HCEC 1CT (cell line): Measurements from ENCODE around the gene RAMACL.
"Not testable (repeated sequence)": the region's sequence is repeated elsewhere in the genome, so short reads cannot be mapped to it uniquely, and the experiment has no call there.

ENCODE experiments used
- DNase-seq: peaks from one replicate; pipeline ENCODE4 v3.0.0-alpha.2; 2017

Gene RAMACL

DNA sequence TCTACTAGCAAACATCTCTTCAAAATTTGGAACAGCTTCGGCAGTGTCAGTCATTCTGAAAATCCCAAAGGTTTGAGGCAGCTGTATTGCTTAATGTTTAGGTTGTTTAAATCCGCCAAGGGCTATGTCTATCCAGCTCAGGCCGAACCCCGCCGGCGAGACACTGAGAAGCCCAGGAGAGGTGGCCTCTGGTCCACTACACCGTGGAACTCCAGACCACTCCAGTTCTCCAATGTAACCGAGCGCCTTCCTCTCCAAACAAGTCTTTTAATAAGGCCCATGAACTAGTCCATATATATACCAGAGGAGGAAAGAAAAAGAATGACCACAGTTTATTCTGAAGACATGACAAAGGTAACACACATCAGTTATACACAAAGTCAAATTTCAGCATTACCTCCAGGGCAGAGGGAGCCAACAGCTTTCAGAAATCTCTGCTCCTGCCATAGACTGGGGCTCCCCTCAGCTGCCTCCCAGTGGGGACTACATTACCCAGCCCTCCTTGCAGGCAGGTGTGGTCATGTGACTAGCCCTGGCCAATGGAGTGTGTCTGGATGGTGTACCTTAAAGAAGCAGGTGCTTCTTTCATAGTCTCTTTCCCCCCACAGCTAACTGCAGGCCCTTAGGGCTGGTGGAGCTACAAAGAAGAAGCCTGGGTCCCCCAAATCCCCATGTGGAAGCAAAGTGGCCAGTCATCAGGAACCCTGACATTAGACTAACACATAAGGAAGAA lies at the start of gene RAMACL:
Gene RAMACL, minus strand, starts transcription at position 255 of the 733 bp plus-strand sequence. Its CDS starts 201 bp downstream, at position 54.
- no peak for DNase-seq

DNA sequence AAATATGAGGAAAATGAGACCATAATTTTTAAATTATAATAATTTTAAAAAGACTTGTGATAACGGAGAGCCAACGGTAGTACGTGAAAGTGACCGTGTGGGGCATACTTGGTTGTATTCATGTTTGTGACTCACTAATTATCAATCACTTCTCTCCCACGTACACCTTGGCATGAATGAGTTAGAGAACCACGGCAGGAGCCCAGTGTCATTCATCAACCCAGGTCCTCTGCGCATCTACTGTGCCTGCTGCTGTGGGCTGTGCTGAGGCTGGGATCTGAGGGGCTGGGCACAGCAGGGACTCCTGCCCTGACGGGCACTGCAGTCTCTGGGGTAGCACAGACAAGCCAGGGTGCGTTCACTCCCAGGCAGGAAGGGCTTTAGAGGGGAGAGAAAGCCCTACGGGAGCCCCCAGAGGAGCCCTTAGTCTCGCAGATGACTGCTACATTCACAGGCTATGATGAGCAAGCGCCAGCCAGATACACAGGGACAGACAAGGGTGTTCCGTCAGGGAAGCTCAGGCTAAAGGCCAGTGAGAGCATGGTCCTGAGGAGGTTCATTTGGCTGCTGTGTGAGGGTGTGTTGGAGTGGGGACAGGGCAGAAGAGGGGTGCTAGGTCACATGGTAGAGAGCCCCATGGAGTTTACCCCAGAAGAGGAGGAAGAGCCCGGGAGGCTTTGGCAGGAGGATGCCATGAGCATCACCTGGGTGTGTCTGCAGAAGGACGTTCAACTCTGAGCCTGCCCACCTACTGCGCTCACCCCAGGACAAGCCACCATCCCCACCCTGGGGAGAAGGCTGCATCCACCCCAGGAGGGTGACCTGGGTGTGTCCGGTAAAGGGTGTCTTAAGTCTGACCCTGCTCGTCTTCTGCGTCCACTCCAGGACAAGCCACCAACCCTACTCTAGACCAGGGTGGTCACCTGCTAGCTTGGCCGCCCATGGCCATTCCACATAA lies 48.8 kb upstream of the RAMACL start:
- DNase-seq: no peak

DNA sequence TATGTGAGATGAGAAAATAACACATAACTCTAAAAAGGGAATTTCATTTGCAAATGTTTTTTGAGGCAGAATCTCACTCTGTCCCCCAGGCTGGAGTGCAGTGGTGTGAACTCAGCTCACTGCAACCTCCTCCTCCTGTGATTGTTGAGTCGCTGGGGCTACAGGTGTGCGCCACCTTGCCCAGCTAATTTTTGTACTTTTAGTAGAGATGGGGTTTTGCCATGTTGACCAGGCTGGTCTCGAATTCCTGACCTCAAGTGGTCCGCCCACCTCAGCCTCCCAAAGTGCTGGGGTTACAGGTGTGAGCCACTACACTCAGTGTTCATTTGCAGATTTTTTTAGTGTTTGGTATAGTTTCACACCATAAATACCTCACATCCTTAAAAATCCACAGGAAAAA lies 48.1 kb upstream of the RAMACL start:
- not testable (repeated sequence) for DNase-seq

DNA sequence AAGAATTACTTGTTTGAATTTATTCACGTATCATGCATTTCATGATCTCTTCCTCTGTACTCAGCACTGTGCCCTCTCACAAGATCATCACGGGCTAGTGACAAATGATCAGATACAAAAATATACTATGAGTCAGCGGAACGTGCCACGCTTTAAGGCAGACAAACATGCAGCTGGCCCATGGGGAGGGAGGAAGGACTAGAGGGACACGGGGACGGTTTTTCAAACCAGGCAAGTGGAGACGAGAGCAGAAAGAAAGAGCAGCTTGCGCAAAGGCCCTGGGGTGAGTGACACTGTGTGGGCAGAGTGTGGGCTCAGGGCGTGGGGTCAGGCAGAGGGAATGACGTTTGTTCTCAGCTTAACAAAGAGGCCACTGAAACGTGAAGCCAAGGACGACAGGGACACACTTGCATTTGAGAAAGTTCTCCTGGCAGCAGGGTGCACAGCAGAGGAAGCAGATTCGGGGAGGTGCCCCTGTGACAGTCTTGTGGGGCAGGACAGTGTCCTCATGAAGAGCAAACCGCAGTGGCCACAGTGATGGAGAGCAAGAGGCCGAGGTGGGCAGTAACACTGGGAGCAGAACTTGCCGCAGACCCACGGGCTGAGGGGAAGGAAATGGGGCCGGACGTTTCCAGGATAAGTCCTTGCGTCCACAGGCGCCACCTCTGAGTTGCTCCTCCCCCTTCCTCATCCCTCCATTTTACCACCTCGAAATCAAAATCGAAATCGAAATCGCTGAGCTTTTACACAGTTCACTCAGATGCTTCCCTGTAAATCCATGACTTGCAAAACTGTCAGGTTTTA lies 47.5 kb upstream of the RAMACL start:
- peak; percentile 57 for DNase-seq

DNA sequence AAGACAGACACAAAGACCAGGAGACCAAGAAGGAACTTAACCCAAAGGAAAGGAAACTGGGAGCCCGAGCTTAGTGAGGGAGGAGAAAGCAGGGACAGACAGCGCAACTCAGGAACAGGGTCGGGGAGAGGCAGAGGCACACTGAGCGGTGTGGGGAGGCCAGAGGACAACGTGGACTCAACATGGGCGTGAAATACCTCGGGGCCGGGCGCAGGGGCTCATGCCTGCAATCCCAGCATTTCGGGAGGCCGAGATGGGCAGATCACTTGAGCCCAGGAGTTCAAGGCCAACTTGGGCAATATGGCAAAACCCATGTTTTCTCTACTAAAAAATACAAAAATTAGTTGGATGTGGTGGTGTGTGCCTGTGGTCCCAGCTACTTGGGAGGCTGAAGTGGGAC lies 46.3 kb upstream of the RAMACL start:
- no peak for DNase-seq

DNA sequence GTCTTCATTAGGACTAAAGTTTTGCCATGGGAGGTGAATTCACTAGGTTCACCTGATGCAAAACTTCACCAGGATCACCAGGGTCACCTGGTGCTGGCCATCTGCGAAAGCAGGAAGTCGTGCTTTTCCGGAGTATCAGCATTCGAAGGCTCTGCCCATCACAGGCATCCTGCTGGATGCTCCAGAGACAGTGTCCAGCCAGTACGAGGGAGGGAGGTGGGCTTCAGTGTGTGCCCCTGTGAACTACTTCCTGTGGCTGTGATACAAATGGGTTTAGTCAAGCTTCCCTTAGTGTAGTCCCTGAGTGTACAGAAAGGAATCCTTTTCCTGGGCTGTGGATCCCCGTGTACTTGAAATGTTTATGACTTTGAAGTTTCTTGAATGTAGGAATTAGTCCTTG lies 44.0 kb upstream of the RAMACL start:
- DNase-seq: no peak

DNA sequence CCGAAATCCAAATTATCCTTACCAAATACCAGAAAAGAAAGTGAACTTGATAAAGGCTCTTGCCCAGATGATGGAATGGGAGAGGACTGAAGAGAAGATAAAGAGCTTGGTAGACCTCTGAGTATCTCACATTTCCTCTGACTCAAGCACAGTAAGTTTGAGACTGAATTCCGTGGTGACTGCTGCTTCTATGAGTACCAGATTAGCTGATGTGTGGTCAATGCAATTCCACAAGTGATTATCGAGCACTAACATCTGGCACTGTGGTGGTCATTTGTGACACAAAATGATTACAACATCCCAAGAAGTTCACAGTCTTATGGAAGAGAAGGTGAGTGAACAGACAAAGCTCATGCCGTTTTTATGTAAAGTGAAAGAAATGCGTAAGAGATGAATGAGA lies 43.1 kb upstream of the RAMACL start:
- DNase-seq: peak; percentile 73

DNA sequence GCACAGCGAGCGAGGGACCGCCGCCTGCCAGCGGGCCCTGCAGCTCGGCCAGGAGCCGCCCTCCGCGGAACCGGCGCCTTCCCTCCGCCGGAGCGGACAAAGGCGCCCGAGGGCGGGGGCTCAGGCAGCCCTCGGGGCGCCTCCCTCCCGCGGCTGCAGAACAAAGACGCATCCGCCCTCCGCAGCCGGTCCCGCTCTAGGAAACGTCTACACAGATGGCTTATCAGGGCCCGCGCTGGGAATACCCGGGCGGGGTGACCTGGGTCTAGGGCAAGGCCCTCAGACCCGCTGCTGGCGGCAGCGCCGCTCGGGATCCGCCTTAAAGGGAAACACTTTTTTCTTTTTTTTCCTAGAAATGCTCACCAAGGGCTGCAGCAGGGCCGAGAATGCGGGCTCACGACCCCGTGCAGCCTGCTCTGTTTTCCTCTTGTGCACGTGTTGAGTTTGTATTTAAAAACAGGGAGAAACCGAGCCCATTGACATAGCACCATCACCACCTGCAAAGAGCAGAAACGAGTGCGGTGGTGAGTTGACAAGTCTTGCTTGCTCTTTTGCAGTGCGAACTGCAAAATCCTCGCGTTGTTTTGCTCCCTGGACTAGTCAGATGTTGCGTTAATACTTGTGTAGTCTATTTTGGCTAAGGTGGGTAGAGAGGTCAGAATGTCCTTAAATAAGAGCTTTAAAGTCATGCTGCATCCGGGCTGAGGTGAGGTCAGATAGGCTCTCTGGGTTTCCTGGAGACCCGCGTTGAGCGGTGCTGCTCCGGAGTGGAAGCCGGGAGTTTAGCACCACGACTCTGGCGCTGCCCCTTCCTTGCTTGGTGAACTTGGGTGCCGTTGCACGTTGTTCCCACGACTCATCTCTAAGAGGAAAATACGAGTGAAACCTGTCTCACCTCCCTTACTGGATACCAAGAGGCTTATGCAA lies 41.7 kb upstream of the RAMACL start:
- DNase-seq: peak; percentile 12

DNA sequence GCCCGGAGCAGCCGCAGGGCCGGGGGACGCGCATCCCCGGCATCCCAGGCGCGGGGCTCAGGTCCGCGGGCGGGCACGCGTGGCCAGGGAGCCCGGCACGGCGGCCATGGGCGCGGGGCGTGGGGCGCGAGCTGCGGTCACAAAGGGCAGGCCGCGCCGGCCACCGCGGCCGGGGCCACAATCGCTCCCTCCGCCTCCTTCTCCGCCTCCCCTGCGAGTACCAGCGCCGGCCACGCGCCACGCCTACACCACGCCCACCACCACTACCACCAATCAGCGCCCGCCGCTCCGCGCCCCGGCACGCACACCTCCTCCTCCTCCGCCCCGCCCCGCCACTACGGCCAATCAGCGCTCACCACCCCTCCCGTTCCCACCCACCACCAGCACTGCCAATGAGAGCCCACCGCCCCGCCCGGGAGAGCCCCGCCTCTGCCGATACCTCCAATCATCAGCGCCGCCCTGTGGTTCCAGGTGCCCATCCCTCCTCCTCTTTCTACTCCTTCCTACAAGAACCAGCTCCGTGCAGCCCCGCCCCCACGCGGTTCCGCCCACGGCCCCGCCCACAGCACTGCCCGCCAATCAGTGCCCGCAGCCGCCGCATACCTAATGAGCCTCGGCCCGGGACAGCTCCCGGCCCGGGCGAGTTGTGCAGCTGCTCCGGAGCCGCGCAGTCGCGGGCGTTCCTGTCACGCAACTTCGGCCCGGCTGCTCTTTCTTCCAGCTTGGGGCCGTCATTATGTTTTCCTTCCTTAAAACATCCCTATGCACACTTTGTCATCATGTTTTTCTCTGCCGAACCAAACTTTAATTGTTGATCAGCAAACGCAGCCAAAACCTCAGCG lies 40.8 kb upstream of the RAMACL start, which contains the start of gene RPS6KA2:
Gene RPS6KA2, minus strand, starts transcription at position 219 of the 842 bp plus-strand sequence. CDS start 232 bp downstream, outside the sequence.
- peak; percentile 99 for DNase-seq

DNA sequence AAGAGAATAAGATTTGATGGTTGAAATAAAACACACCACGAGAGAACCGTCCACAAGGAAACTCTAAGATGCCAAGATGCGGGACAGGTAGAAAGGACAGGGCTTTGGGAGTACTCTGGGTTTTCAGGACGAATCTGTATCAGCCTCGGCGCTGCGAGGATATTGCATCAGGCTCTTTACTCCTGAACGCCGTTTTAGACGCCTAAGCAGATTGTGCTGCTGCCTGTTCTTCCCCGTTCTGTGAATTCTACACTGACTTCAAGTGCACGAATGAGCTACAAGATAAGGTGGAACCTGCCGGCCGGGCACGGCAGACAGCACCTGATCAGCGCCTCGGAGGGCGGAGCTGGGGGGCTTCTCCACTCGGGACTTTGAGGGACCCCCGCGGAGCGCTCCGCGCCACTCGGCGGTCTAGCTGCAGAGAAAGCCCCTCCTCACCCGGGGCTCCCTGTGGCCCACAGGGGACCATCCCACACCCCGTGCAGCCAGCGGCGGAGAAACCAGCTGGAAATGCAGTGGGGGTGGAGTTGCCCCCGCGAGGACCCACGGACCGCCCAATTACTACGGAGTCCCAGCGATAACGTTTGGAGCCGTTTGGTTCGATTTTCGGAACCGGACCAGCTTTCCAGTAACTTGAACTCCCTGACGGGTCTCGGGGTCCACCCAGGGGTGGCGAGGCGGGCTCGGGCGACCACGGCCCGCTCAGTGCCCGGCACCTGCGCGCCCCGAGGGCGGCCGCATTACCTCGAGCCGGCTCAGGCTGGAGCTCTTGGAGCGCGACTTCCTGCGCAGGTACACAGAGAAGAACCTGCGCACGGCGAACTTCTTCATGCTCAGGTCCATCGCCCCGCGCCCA lies 39.9 kb upstream of the RAMACL start:
- DNase-seq: peak; percentile 28

DNA sequence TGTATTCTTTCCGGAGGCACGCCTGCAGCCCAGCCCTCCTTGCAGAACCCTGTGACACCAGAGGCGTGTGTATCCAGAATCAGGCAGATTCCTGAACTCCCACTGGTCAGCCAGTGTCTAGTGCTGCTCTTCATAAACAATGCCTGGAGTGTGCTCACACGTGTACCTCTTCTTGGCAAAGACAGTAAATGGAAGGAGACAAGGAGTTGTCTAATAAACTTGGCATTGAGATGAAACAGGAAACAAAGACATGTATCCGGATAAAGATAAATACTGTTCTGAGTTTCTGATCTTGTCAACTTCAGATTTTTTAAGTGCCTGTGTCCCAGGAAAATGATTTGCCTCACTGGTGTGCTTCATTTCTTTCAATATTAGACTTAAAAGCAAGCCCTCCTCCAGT lies 38.9 kb upstream of the RAMACL start:
- DNase-seq: peak; percentile 34

DNA sequence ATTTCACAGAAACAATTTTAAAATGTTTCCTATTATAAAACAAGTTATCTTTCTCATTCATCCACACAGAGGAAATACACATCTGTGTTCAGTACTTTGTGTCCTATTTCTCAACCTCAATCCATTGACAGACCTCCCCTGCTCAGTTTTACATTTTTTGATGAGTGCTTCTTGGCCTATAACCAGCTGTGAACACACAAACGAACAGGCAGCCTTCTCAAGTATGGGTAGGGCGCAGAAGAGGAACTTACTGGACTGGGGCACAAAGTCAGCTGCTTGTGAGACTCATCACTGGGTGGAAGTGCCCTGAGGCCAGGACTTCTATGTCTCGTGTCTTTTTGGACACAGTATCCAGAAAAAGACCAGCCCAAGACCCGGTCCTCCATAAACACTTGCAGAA lies 37.8 kb upstream of the RAMACL start:
- peak; percentile 87 for DNase-seq

DNA sequence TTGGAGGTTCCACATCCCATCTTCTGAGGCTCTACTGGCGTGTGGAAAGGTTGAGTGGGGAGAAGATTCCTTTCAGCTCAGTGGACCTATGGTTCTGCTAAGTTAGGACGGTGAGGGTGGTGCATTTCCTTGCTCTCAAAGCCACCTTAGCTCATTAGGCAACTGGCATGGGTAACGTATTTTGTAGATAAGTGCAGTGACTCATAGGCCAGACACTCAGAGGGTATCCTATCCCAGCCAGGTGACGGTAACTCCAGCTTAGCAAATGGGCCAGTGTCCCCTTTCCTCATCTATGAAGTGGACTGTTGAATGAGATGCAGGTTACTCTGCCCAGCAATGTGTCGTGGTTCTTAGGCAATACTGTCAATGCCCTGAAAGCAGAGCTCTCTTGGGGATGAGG lies 36.8 kb upstream of the RAMACL start:
- DNase-seq: no peak

DNA sequence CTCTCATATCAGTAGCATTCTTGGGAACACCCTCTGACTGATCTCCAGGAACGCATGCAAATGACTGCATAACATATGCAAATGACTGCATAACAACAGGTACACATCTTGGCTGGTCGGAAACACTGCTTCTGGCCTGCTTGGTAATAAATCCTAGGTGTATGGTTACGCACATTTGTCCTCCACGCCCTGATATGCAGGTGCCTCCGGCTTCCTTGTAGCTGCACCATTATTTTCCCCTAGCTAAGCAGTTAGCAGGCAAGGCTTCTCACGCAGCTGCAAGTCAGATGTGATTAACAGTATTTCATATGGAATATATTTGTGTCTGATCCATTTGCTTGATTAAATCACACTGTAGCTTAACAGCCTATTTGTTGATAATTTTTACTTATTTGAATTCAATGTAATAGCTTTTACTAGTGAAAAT lies 34.6 kb upstream of the RAMACL start:
- DNase-seq: no peak

DNA sequence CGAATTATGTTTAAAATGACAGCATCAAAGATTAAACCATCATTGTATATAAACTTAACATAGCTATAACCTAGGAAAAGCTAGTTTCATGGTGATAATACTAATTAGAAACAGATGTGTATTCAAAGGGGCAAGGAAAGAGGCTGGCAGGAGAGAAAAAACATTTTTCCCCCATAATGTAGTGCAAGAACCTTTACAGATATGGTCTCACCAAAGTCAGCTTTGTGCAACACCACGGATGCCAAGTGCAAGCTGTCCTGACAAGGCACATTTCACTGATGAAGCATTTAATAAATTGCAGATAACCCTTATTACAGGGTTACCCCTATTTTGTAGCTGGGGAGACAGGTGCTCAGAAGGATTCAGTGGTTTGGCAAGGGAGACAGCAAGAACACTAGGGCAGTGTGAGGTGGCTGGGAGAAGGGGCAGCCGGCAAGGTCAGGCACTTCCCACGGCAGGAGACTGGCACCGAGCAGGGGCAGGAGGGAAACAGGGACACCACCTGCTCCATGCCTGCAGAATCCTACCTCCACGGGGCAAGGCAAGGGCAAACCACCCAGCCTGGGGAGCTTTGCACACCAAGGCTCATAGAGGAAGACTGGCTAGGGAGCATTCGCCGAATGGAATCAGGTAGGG lies 34.1 kb upstream of the RAMACL start:
- no peak for DNase-seq

DNA sequence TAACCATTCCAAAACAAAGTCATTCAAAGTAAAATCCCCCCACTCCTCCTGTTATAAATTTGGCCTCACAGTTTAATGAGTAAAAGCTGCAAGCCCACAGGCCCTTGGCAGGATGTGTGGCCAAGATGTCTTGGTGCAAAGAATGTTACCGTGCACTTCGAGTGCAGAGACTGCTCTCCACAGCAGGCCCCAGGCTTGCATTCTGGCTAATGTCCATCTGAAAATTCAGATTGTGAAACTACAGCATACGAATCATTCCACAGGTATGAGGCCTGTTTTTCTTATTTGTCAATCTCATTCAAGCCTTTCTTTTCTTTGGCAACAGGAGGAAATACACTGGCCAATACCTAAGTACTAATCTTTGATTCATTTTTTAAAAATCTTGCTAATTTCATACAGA lies 33.4 kb upstream of the RAMACL start:
- peak; percentile 93 for DNase-seq

DNA sequence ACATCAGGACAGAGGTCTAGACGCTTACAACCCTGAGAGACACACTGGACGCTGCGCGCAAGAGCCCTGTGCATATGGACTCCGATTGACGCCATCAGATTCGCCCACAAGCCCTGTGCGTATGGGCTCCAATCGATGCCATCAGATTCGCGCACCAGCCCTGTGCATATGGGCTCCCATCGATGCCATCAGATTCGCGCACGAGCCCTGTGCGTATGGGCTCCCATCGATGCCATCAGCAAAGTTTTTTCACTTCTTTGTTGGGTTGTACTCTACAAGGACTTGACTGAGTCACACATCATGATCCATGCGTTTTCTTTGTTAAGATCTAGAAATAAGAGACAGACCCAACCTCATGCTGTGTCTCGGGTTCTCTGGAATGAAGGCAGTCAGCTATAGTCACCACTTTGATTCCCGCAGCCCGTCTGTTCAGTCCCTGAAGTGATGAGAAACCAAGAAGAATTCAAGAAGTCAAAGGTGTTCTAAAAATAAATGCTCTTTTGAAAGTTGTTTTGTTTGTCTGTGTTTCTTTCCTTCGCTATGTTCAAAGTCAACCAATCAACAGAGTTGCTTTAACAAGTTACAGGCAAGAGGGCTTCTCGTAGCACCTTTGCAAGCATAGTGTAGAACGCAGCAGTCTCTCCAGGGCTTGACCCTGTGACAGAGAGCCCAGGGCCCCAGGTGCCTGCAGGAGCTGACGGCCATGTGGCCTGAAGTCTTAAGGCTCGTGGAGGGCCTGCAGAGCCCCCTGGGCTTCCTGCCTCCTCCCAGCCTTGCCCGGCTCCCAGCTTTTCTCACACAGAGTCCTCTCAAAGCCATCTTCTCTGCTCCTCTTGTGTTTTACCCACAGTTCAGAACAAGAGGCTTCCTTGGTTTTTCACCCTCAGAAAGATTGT lies 32.6 kb upstream of the RAMACL start:
- DNase-seq: peak; percentile 34

DNA sequence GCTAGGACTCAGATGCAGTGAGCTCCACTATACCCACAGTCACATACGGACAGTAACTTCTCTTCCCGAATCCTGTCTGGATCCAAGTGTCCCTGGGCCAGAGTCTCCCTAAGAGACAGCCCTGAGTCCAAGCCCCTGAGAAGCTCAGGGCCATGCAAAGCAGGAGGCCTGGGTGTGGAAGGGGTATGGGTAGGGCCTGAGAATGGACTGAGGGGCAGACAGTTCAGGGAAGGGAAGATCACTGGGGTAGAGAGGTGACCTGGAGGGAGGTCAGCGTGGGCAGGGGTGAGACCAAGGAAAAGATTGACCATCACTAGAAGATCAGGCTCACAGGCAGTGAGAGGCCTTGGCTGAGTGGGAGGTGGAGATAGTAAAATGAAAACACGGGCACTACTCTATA lies 31.8 kb upstream of the RAMACL start:
- no peak for DNase-seq
